ENCODE results near the gene USP10.

Gene USP10

DNA sequence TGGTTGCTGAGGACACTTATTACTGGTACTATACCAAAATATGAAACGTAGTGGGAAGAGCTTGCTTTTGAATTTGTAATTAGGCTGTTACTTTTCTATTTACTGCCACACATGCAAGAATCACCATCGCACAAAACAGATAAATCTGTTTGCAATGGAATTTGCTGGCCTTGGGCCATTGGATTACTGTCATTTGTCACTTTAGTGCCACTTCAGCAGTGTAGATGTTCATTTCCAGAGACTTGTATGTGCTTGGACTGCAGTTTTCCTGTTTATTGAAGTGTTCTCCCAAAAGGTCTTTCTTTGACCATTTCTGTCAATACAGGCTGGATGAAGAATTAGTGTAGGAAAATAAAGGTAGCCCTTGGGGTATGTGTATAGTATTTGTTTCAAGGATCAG lies 4.5 kb downstream of the USP10 start:
- TF ChIP-seq CTCF (conservative IDR thresholded peaks at IDR 0.05), result no peak
- H3K27ac ChIP-seq, result no peak overlapping the region

DNA sequence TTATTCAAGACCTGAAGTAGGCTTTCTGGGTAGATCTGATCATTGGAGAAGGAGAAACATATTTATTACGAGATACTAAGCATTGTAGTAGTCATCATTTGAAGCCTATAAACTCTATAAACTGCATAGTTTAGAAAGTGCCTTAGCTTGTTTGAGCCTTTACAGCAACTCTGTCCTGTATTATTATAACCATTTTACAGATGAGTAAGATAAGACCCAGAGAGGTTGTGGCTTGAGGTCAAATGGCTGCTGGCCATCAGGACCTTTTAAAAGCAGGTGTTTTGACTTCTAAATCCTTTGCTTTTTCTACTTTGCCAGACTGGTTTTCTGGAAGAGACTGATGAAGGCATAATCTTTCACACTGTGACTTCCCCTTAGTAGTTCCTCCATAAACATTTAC lies 7.1 kb downstream of the USP10 start:
- H3K27ac ChIP-seq, result no peak overlapping the region
- TF ChIP-seq CTCF (conservative IDR thresholded peaks at IDR 0.05), result no peak

DNA sequence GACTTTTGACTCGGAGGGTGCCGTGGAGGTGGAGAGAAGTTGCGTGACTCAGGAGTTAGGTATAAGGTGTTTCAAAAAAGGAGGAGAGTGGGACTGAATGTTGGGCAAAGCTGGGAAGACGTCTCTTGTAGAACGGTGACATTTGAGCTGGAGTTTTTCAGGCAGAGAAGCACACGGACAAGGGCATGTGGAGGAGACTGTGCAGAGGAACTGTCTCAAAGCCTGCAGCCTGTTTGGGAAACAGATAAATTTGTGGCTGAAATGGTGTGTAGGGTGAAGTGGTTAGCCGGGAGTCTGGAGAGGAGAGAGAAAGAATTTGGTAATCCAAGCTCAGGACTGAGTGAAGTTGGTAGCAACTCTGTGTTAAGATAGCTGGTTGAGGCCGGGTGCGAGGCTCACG lies 9.8 kb downstream of the USP10 start:
- no peak overlapping the region for H3K27ac ChIP-seq
- no peak for TF ChIP-seq CTCF (conservative IDR thresholded peaks at IDR 0.05)

DNA sequence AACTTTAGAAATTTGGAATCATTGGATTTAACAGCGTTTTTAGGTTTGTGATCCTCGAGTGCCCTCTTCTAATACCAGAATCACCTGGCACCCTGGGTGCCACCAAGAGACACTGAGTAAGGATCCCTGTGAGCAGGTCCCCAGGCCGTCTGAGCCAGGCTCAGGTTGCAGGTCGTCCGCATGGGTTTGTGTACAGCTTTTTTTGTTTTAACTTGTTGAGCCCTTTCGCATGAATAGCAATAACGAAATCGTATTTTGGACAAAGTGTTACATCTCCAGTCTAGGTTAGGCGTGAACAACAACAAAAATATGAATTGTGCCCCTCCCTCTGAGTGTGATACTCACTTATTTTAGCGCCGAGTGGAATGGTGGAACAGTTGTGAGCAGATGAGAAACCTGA lies 10.9 kb downstream of the USP10 start:
- TF ChIP-seq CTCF (conservative IDR thresholded peaks at IDR 0.05), result no peak

GRCh38 chr16:84712138-84712671 lies 12.4 kb downstream of the USP10 start:
- no peak for TF ChIP-seq CTCF (conservative IDR thresholded peaks at IDR 0.05)
- no peak overlapping the region for H3K27ac ChIP-seq

More for the DNA sequence above, 10.9 kb downstream of the USP10 start:
- no peak overlapping the region for H3K27ac ChIP-seq

GRCh38 chr16:84712801-84713775 lies 13.3 kb downstream of the USP10 start:
- TF ChIP-seq CTCF (conservative IDR thresholded peaks at IDR 0.05), result no peak
- H3K27ac ChIP-seq, result no peak overlapping the region

- no peak overlapping the region for H3K27ac ChIP-seq
- TF ChIP-seq CTCF (conservative IDR thresholded peaks at IDR 0.05), result no peak
These were observed 14.2 kb downstream of the USP10 start for GRCh38 chr16:84714028-84714427.
